ENCODE results near the gene MYO1A. TPM values are rescaled to one million over a fixed set of nuclear protein-coding genes. Genes with fewer than 3 reads are reported as not detected.
A peak's percentile ranks its signal among the peaks of the same experiment; 100 is the strongest.

MYO1A gene
- total RNA-seq (2014; rRNA removed; shearing (Covaris generic)) (0.05 and 0.47 TPM in 2 replicates), total RNA-seq (2022) (0.19 and 0.79 TPM in 2 replicates), Bru-seq, nascent RNA (percentile 24 among the genes with signal in this experiment), BruChase-seq, experiment 1, labeled RNA remaining after a 6-hour chase (percentile 19 among the genes with signal in this experiment), BruChase-seq, experiment 2, labeled RNA remaining after a 2-hour chase (percentile 25 among the genes with signal in this experiment)
- long read RNA-seq: 0 reads

- Histone ChIP-seq H4K20me1 (ENCODE audit: insufficient read depth, low read length) (no peaks in the 10 kb centered on the region), H3K9me3 (ENCODE audit: low read length) (no peaks in the 10 kb centered on the region), H3K27ac (ENCODE audit: low read depth, low read length, poor library complexity, severe bottlenecking) (no peak within 1 kb of the TSS), H2AFZ (ENCODE audit: low read length) (no peak within 1 kb of the TSS), H3K4me3 (ENCODE audit: low read depth, low read length, poor library complexity, severe bottlenecking) (no peak within 1 kb of the TSS), H3K4me1 (ENCODE audit: insufficient read depth, low read length, poor library complexity, severe bottlenecking) (peaks cover 5% of the 10 kb centered on the region), H3K79me2 (ENCODE audit: insufficient read depth, low read depth, low read length) (no peaks in the 10 kb centered on the region), H3K36me3 (ENCODE audit: insufficient read depth, low read length) (peaks cover 6% of the 10 kb centered on the region; the same call in 1 of the 2 replicates), H3K4me2 (ENCODE audit: low read length) (no peak within 1 kb of the TSS), H3K9me2 (ENCODE audit: insufficient read depth, low read length) (no peaks in the 10 kb centered on the region)
- intact Hi-C loops (cut with micrococcal nuclease; ENCODE audit: unreplicated experiment): no loop called here
- CTCF ChIA-PET (ENCODE audit: unreplicated experiment): interaction anchor here (0.9 kb wide), 1 partner anchor 8 kb away, joined by 3 read pairs; no protein-coding TSS in a partner anchor
- BruUV-seq (replicated peaks): no TSS peak
- DNase-seq (ENCODE audit: low spot score): no peak
- POLR2A ChIA-PET: no interaction called here
- no peak for TF ChIP-seq CTCF (conservative IDR thresholded peaks at IDR 0.05; ENCODE audit: low read length)
- no peak for TF ChIP-seq EZH2phosphoT487 (IDR thresholded peaks at IDR 0.05; ENCODE audit: borderline replicate concordance, low read depth, low read length)
Measured at GRCh38 chr12:57049890-57050289, at the start of gene MYO1A. MYO1A (minus strand) TSS chr12:57050129; CDS start chr12:57048323, 1,806 bp downstream.

- DNase-seq (ENCODE audit: low spot score): no peak
- H4K20me1 ChIP-seq (ENCODE audit: insufficient read depth, low read length): no peaks in the 10 kb centered on the region
Measured at GRCh38 chr12:57099047-57099714, 49.3 kb upstream of the MYO1A start.

More at GRCh38 chr12:57099047-57099714, 49.3 kb upstream of the MYO1A start:
- no peaks in the 10 kb centered on the region for H3K9me2 ChIP-seq (ENCODE audit: insufficient read depth, low read length)
- intact Hi-C loops (cut with micrococcal nuclease; ENCODE audit: unreplicated experiment): no loop called here
- H3K36me3 ChIP-seq (ENCODE audit: insufficient read depth, low read length): peaks cover 79% of the 10 kb centered on the region
- no peaks in the 10 kb centered on the region for H3K9me3 ChIP-seq (ENCODE audit: low read length)
- TF ChIP-seq EZH2phosphoT487 (IDR thresholded peaks at IDR 0.05; ENCODE audit: borderline replicate concordance, low read depth, low read length): no peak
- no peak for TF ChIP-seq CTCF (conservative IDR thresholded peaks at IDR 0.05; ENCODE audit: low read length)
- no TSS peak for BruUV-seq (replicated peaks)
- no peak overlapping the region for H3K4me2 ChIP-seq (ENCODE audit: low read length)
- ChIA-PET CTCF (ENCODE audit: unreplicated experiment) (no interaction called here), POLR2A (interaction anchor here (0.5 to 1.3 kb wide), 2 partner anchors 22 to 657 kb away, joined by 3 to 6 read pairs; no protein-coding TSS in a partner anchor)
- H3K79me2 ChIP-seq (ENCODE audit: insufficient read depth, low read depth, low read length): no peaks in the 10 kb centered on the region
- peaks cover 7% of the 10 kb centered on the region for H3K4me1 ChIP-seq (ENCODE audit: insufficient read depth, low read length, poor library complexity, severe bottlenecking)
- no peak overlapping the region for H2AFZ ChIP-seq (ENCODE audit: low read length)
- H3K27ac ChIP-seq (ENCODE audit: low read depth, low read length, poor library complexity, severe bottlenecking): no peak overlapping the region
- no peak overlapping the region for H3K4me3 ChIP-seq (ENCODE audit: low read depth, low read length, poor library complexity, severe bottlenecking)

Data from OCI-LY7 (cell line).